Progenitor cell of endocrine pancreas (in vitro differentiated cells): Measurements from ENCODE around the gene ASIC1. TPM values are rescaled to one million over a fixed set of nuclear protein-coding genes. Genes with fewer than 3 reads are reported as not detected.

Source experiments
- DNase-seq: peaks from one replicate; pipeline ENCODE4 v3.0.0; 2021; ENCODE audit warnings: low spot score; ENCODE audit not compliant: unreplicated experiment
- H3K27ac Mint-ChIP-seq: 2 replicates; pipeline ENCODE4 v1.8.0; 2021; ENCODE audit warnings: mild to moderate bottlenecking, moderate library complexity, mixed read lengths
- H3K27me3 Mint-ChIP-seq: 2 replicates; pipeline ENCODE4 v1.8.0; 2021; ENCODE audit warnings: mixed read lengths
- H3K36me3 Mint-ChIP-seq: 2 replicates; pipeline ENCODE4 v1.8.0; 2022; ENCODE audit warnings: mixed read lengths; ENCODE audit not compliant: insufficient read depth
- H3K4me1 Mint-ChIP-seq: 2 replicates; pipeline ENCODE4 v1.8.0; 2021; ENCODE audit warnings: low read depth, mixed read lengths
- H3K4me3 Mint-ChIP-seq: 2 replicates; pipeline ENCODE4 v1.8.0; 2021; ENCODE audit warnings: low read depth, mild to moderate bottlenecking, moderate library complexity, mixed read lengths
- H3K9me3 Mint-ChIP-seq: 2 replicates; pipeline ENCODE4 v1.8.0; 2021; ENCODE audit warnings: low read depth, mixed read lengths
- total RNA-seq: library from RNA; stranded (reverse); gene quantifications from 2 replicates; pipeline ENCODE4 v1.2.1, GENCODE V29; 2021
- TF ChIP-seq, protein P1 (sequence below): fragments of 200-600 bp; sonication (generic); IDR thresholded peaks from one replicate; pipeline ENCODE4 v1.5.0; 2021; ENCODE audit warnings: antibody characterized with exemption, mild to moderate bottlenecking; ENCODE audit not compliant: unreplicated experiment

Gene ASIC1
- total RNA-seq, 1 donor from 2014 or later, result 5.2 TPM

- DNase-seq, result no peak
- Mint-ChIP-seq H3K27ac (no peak overlapping the region), H3K36me3 (no peaks in the 10 kb centered on the region), H3K4me1 (peaks cover 5% of the 10 kb centered on the region), H3K9me3 (no peaks in the 10 kb centered on the region), H3K27me3 (peaks cover 53% of the 10 kb centered on the region), H3K4me3 (no peak overlapping the region)
- TF ChIP-seq, protein P1, sequence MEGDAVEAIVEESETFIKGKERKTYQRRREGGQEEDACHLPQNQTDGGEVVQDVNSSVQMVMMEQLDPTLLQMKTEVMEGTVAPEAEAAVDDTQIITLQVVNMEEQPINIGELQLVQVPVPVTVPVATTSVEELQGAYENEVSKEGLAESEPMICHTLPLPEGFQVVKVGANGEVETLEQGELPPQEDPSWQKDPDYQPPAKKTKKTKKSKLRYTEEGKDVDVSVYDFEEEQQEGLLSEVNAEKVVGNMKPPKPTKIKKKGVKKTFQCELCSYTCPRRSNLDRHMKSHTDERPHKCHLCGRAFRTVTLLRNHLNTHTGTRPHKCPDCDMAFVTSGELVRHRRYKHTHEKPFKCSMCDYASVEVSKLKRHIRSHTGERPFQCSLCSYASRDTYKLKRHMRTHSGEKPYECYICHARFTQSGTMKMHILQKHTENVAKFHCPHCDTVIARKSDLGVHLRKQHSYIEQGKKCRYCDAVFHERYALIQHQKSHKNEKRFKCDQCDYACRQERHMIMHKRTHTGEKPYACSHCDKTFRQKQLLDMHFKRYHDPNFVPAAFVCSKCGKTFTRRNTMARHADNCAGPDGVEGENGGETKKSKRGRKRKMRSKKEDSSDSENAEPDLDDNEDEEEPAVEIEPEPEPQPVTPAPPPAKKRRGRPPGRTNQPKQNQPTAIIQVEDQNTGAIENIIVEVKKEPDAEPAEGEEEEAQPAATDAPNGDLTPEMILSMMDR, result no peak
Observed at GRCh38 chr12:50061171-50061570, 3.8 kb downstream of the ASIC1 start.

DNA sequence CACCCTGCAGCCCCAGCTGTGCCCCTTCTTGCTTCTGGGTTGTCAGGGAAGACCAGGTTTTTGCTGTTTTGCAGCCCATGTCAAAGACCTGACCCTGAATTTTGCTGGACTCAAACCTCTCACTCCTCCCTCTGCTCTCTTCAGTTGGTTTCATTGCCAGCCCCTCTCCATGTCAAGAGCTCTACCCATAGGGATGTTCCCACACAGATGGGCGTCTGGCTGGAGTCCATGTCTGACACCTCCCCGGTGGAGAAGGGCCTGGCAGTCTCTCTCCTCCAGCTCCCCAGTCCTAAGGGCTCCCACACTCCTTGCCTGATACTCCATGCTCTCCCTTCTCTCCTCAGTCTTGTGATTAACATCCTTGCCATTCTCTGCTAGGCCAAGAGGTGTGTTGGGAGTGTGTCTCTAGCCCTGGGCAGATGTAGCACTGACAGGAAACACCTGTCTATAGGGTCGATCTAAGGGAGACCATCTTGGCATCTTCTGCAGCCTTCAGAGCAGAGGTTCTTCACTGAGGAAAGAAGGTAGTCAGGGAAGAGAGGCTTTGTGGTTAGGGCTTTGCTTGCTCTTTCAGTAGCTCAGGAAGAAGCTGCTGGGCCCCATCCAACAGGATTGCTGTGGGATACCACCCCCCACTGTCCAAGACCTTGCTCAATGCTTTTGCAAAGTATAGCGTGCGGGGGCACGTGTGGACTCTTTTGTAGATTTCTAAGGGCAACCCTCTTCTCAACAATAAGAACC is 4.7 kb downstream of the ASIC1 start:
- Mint-ChIP-seq H3K4me1 (peaks cover under 1% of the 10 kb centered on the region), H3K27me3 (peaks cover 44% of the 10 kb centered on the region), H3K27ac (no peak overlapping the region), H3K4me3 (no peak overlapping the region), H3K9me3 (no peaks in the 10 kb centered on the region), H3K36me3 (no peaks in the 10 kb centered on the region)
- TF ChIP-seq, protein P1, result no peak
- DNase-seq, result no peak

GRCh38 chr12:50062728-50063460 is 5.5 kb downstream of the ASIC1 start:
- TF ChIP-seq, protein P1, result no peak
- H3K9me3 Mint-ChIP-seq, result no peaks in the 10 kb centered on the region
- H3K36me3 Mint-ChIP-seq, result no peaks in the 10 kb centered on the region
- no peak for DNase-seq
- H3K4me1 Mint-ChIP-seq, result no peaks in the 10 kb centered on the region
- peaks cover 43% of the 10 kb centered on the region for H3K27me3 Mint-ChIP-seq
- no peak overlapping the region for H3K4me3 Mint-ChIP-seq
- no peak overlapping the region for H3K27ac Mint-ChIP-seq

DNA sequence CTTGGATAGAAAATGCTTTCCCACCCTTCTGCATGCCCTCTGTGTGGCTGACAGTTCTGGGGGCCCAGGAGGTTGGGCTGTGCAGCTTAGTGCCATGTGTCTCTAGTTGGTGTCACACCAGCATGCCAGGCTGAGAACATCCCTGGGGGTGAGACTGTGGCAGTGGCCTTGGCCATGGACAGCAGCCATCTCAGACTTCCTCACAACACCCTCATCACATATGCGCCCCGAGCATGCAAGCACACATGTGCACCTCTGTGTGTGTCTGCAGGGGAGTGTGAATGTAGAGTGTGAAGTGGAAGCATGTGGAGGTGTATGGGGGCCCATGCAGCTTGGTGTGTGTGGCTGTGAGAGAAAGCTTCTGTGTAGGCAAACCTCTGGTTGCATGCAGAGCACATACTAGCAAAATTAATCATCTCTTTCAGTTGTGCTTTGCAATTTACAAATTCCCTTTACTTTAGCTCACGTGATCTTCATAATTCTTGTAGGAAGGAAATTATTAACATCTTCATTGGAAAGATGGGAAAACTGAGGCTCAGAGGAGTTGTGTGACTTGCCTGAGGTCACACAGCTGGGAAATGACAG is 8.4 kb downstream of the ASIC1 start:
- H3K36me3 Mint-ChIP-seq, result no peaks in the 10 kb centered on the region
- no peak overlapping the region for H3K4me3 Mint-ChIP-seq
- H3K9me3 Mint-ChIP-seq, result no peaks in the 10 kb centered on the region
- peaks cover 21% of the 10 kb centered on the region for H3K27me3 Mint-ChIP-seq
- H3K4me1 Mint-ChIP-seq, result no peaks in the 10 kb centered on the region
- TF ChIP-seq, protein P1, result no peak
- DNase-seq, result no peak
- H3K27ac Mint-ChIP-seq, result no peak overlapping the region

DNA sequence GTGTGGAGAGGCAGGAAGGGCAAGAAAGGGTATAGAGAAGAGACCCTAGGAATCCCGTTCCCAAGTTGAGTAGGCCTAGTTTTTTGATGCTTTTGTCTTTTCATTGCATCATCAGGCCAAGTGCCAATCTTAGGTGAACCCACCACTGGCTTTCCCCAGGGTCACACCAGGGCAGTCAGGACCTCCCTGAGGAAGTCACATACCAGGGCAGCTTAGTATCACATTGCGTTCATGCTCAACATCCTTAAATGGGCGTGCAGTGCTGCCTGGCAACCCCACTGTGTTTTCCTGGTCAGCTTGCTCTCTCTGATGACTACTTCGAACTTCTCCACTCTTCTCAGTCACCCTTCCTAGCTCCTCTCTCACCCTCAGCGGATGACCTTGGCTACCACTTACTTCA is 9.0 kb downstream of the ASIC1 start:
- Mint-ChIP-seq H3K4me1 (no peaks in the 10 kb centered on the region), H3K36me3 (no peaks in the 10 kb centered on the region), H3K4me3 (no peak overlapping the region), H3K27ac (no peak overlapping the region), H3K27me3 (peaks cover 16% of the 10 kb centered on the region), H3K9me3 (no peaks in the 10 kb centered on the region)
- no peak for DNase-seq
- TF ChIP-seq, protein P1, result no peak
